Endodermal cell (in vitro differentiated cells): ENCODE data around the gene FLOT2. TPM values are rescaled to one million over a fixed set of nuclear protein-coding genes. Genes with fewer than 3 reads are reported as not detected.

ENCODE experiments used
- DNase-seq: peaks from one replicate; pipeline ENCODE4 v3.0.0-alpha.2; 2017
- H3K27ac ChIP-seq: 2 replicates; pipeline ENCODE4 v1.5.1; 2013; ENCODE audit warnings: mild to moderate bottlenecking, low read depth, low read length, moderate library complexity
- H3K27me3 ChIP-seq: 2 replicates; pipeline ENCODE4 v1.6.1; 2013; ENCODE audit warnings: mild to moderate bottlenecking, low read length, moderate library complexity; ENCODE audit not compliant: insufficient read depth, control insufficient read depth, poor library complexity, severe bottlenecking
- H3K36me3 ChIP-seq: 2 replicates; pipeline ENCODE4 v1.7.0; 2013; ENCODE audit warnings: mild to moderate bottlenecking, low read length, moderate library complexity; ENCODE audit not compliant: control insufficient read depth, insufficient read depth
- H3K4me1 ChIP-seq: one replicate; pipeline ENCODE4 v1.7.0; 2013; ENCODE audit warnings: low read length; ENCODE audit not compliant: control insufficient read depth, insufficient read depth
- H3K4me3 ChIP-seq: 2 replicates; pipeline ENCODE4 v1.5.1; 2013; ENCODE audit warnings: mild to moderate bottlenecking, low read length, moderate library complexity
- H3K9ac ChIP-seq: 2 replicates; pipeline ENCODE4 v1.6.1; 2013; ENCODE audit warnings: mild to moderate bottlenecking, low read length, moderate library complexity; ENCODE audit not compliant: poor library complexity, severe bottlenecking; ENCODE audit errors: extremely low read depth
- H3K9me3 ChIP-seq: 2 replicates; pipeline ENCODE4 v1.6.1; 2013; ENCODE audit warnings: mild to moderate bottlenecking, low read length, moderate library complexity; ENCODE audit not compliant: control insufficient read depth
- H3K27ac Mint-ChIP-seq: 2 replicates; pipeline ENCODE4 v1.8.0; 2020; ENCODE audit warnings: mixed read lengths
- H3K27me3 Mint-ChIP-seq: 2 replicates; pipeline ENCODE4 v1.8.0; 2021; ENCODE audit warnings: mild to moderate bottlenecking, mixed read lengths; ENCODE audit not compliant: insufficient read depth
- H3K36me3 Mint-ChIP-seq: 2 replicates; pipeline ENCODE4 v1.8.0; 2020; ENCODE audit warnings: low read depth, mixed read lengths
- H3K4me1 Mint-ChIP-seq: 2 replicates; pipeline ENCODE4 v1.8.0; 2020; ENCODE audit warnings: mixed read lengths
- H3K4me3 Mint-ChIP-seq: 2 replicates; pipeline ENCODE4 v1.8.0; 2020; ENCODE audit warnings: mild to moderate bottlenecking, moderate library complexity, mixed read lengths
- H3K9me3 Mint-ChIP-seq: 2 replicates; pipeline ENCODE4 v1.8.0; 2020; ENCODE audit warnings: mild to moderate bottlenecking, mixed read lengths
- WGBS, 2 experiments: methylation state at CpG; one replicate each; pipeline versions ENCODE4 v1.1.5 to v1.1.7; 2013; ENCODE audit warnings: missing lambda C conversion rate in 2 of 2, mixed read lengths in 1 of 2; ENCODE audit not compliant: insufficient coverage in 1 of 2, insufficient read length in 1 of 2; 5-methylcytosine and 5-hydroxymethylcytosine counted together
- total RNA-seq, 2 donors: library from RNA; stranded (reverse); fragmentation: NEBNext Ultra II Directional in 1 of 2; extraction: Animal tissue kit (Norgen Biotek cat#: 25700) in 1 of 2; gene quantifications; 2 replicates in 1 of 2; 3 replicates in 1 of 2; pipeline ENCODE4 v1.2.1, GENCODE V29; 2021
- TF ChIP-seq, protein P1 (sequence below): fragments of 200-600 bp; sonication (generic); conservative IDR thresholded peaks from 2 replicates; pipeline ENCODE4 v1.5.0; 2021; ENCODE audit warnings: antibody characterized with exemption, mild to moderate bottlenecking

FLOT2 gene
- total RNA-seq, 2 donors from 2014 or later = 195 to 215 TPM

DNA sequence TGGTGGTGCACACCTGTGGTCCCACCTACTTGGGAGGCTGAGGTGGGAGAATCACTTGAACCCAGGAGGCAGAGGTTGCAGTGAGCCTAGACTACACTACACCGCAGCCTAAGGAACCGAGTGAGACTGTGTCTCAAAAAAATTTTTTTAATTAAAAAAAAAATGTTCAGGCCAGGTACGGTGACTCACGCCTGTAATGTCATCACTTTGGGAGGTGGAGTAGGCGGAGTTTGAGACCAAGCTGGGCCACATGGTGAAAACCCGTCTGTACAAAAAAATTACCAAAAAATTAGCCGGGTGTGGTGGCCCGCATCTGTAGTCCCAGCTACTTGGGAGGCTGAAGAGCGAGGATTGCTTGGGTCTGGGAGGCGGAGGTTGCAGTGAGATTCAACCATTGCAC, 51.3 kb downstream of the FLOT2 start:
- no peak overlapping the region for H3K4me3 ChIP-seq
- no peak for DNase-seq
- H3K9ac ChIP-seq = no peak overlapping the region
- H3K27me3 ChIP-seq = no peaks in the 10 kb centered on the region
- no peaks in the 10 kb centered on the region for H3K36me3 ChIP-seq
- H3K27me3 Mint-ChIP-seq = no peaks in the 10 kb centered on the region
- H3K27ac ChIP-seq = no peak overlapping the region
- H3K27ac Mint-ChIP-seq = no peak overlapping the region
- H3K9me3 ChIP-seq = no peaks in the 10 kb centered on the region
- no peaks in the 10 kb centered on the region for H3K4me1 ChIP-seq
- TF ChIP-seq, protein P1, sequence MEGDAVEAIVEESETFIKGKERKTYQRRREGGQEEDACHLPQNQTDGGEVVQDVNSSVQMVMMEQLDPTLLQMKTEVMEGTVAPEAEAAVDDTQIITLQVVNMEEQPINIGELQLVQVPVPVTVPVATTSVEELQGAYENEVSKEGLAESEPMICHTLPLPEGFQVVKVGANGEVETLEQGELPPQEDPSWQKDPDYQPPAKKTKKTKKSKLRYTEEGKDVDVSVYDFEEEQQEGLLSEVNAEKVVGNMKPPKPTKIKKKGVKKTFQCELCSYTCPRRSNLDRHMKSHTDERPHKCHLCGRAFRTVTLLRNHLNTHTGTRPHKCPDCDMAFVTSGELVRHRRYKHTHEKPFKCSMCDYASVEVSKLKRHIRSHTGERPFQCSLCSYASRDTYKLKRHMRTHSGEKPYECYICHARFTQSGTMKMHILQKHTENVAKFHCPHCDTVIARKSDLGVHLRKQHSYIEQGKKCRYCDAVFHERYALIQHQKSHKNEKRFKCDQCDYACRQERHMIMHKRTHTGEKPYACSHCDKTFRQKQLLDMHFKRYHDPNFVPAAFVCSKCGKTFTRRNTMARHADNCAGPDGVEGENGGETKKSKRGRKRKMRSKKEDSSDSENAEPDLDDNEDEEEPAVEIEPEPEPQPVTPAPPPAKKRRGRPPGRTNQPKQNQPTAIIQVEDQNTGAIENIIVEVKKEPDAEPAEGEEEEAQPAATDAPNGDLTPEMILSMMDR = no peak
- 97 to 98% methylated on average over 6 to 10 of the region's 10 CpGs for WGBS, 2 experiments
- H3K4me1 Mint-ChIP-seq = peaks cover 8% of the 10 kb centered on the region
- H3K36me3 Mint-ChIP-seq = no peaks in the 10 kb centered on the region
- H3K9me3 Mint-ChIP-seq = no peaks in the 10 kb centered on the region
- no peak overlapping the region for H3K4me3 Mint-ChIP-seq

DNA sequence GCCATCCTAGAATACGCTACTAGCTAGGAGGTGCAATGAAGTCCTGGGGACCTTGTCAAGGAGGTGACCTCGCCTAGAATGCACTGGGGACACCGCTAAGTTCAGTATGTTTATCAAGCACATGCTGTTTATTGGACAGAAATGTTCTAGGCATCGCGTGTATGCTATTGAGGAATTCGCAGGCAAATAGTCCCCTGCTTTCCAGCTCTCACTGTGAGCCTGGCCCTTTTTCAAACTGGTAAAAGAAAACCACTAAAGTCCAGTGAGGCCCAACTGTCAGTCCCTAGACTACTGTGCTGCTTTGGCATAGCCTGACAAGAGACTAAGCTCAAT, 53.8 kb downstream of the FLOT2 start:
- WGBS, 2 experiments = 90 to 92% methylated on average over 6 of the region's 6 CpGs
- Histone ChIP-seq H3K9me3 (no peaks in the 10 kb centered on the region), H3K9ac (no peak overlapping the region), H3K27ac (no peak overlapping the region), H3K4me1 (no peaks in the 10 kb centered on the region), H3K4me3 (no peak overlapping the region), H3K36me3 (peaks cover 4% of the 10 kb centered on the region), H3K27me3 (no peaks in the 10 kb centered on the region)
- Mint-ChIP-seq H3K27ac (no peak overlapping the region), H3K4me1 (peaks cover 8% of the 10 kb centered on the region), H3K4me3 (peak overlapping the region; percentile 100), H3K36me3 (peaks cover 6% of the 10 kb centered on the region), H3K9me3 (no peaks in the 10 kb centered on the region), H3K27me3 (no peaks in the 10 kb centered on the region)
- DNase-seq = no peak
- TF ChIP-seq, protein P1 = no peak

DNA sequence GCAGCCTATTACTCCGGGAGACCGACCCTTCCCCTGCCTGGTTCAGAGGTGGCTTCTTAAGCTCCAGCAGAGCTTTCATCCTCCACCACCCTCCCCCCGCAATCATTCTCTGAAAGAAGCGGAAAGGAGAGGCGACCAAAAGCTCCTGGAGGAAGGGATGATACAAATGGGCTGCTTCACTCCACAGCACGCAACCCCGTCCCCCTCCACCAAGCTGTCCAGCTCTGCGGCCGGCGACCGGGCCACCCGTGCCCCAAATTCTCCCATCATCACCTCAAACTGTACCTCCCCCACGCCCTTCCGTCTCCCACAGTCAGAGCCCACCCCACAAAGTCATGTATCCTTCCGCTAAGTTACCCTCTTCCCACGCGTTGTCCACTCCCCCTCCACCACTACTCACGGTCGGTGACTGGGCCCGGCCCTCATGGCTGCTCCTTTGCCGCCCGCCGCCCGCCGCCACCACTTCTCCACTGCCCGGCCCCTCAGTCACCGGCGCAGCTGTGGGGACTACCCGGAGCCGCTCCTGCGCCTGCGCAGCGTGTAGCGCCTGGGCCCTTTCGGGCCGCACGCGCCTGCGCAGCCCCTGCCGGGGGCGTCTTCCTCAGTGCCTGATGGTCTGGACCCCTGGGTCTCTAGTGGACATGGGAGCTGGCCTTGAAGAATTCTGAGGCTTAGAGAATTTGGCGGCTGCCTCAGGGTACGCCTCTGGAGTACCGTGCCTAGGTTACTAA, 55.1 kb downstream of the FLOT2 start, which contains the start of gene FAM222B:
Gene FAM222B (minus strand): TSS at position 509 of the 731 bp plus-strand sequence. CDS start 76,123 bp downstream, outside the sequence.
- H3K36me3 Mint-ChIP-seq = peaks cover 6% of the 10 kb centered on the region
- peaks cover 8% of the 10 kb centered on the region for H3K4me1 Mint-ChIP-seq

More for the DNA sequence above, 55.1 kb downstream of the FLOT2 start, which contains the start of gene FAM222B:
- peak; percentile 98 for DNase-seq
- Histone ChIP-seq H3K4me1 (no peaks in the 10 kb centered on the region), H3K36me3 (peaks cover 4% of the 10 kb centered on the region), H3K9ac (peak within 1 kb of the TSS; percentile 52), H3K4me3 (peak within 1 kb of the TSS; percentile 88), H3K27me3 (no peaks in the 10 kb centered on the region), H3K9me3 (no peaks in the 10 kb centered on the region), H3K27ac (peak within 1 kb of the TSS; percentile 29)
- H3K9me3 Mint-ChIP-seq = peaks cover 2% of the 10 kb centered on the region
- TF ChIP-seq, protein P1 = no peak
- WGBS, 2 experiments = 0 to 1% methylated on average over 13 to 42 of the region's 44 CpGs
- H3K4me3 Mint-ChIP-seq = peak within 1 kb of the TSS; percentile 100
- no peaks in the 10 kb centered on the region for H3K27me3 Mint-ChIP-seq
- peak within 1 kb of the TSS; percentile 97 for H3K27ac Mint-ChIP-seq
